Renal cortex interstitium (tissue), 11 donors: Measurements from ENCODE around the gene TTC19. TPM values are rescaled to one million over a fixed set of nuclear protein-coding genes. Genes with fewer than 3 reads are reported as not detected.
"Not testable (repeated sequence)": the region's sequence is repeated elsewhere in the genome, so short reads cannot be mapped to it uniquely, and the experiment has no call there.

Source experiments
- DNase-seq, 11 donors: peaks; one replicate each; pipeline ENCODE4 v3.0.0-alpha.2; 2013; ENCODE audit warnings: low read depth in 9 of 11, low spot score in 4 of 11; ENCODE audit errors: extremely low read depth in 1 of 11
- polyA plus RNA-seq, 3 donors: library from polyadenylated mRNA; unstranded; fragments of 120-200 nt; gene quantifications; one replicate each; pipeline ENCODE4 v1.2.1, GENCODE V29; 2013; ENCODE audit not compliant: insufficient read length in 3 of 3

Gene TTC19
- polyA plus RNA-seq, 3 donors, result 51.1 to 70.3 (median 61.0) TPM

- no peak for DNase-seq
Measured at GRCh38 chr17:15967706-15968399, 31.8 kb upstream of the TTC19 start.

DNA sequence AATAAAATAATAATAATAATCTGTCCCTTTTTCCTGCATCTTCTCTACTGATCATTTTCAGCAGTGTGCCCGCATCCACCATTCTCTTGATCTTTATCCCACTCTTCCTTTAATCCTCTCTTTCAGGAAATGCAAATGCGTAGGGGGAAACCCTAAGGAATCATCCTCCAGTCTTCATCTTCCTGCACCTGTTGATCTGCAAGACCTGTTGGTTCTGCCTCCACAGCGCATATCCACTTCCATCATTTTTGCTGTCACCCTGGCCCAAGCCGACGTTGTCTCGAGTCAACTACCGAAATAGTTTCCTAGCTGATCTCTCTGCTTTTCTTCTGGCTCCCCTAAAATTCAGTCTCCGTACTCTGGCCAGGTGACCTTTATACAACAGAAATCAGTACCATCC is 30.2 kb upstream of the TTC19 start:
- DNase-seq, result no peak

DNA sequence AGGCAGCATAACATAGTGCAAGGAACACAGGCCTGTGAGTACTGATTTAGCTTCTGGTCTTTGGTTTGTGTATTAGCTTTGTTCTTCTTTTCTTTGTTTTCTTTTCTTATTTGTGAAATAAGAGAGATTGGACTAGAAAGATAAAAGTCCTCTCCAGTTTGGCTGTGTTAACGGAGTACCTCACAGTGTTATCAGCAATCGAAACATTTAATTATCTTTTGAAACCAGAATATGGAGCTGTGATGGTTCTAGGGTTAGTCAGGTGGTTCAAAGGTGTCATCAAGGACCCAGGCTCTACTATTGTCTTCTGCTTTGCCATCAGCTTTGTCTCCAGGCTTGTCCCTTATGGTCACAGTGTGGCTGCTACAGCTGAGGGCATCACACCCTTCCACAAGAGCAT is 29.1 kb upstream of the TTC19 start:
- no peak for DNase-seq

GRCh38 chr17:15971098-15971678 is 28.4 kb upstream of the TTC19 start:
- no peak for DNase-seq

- no peak for DNase-seq
Measured at GRCh38 chr17:15971882-15972281, 27.7 kb upstream of the TTC19 start.

DNA sequence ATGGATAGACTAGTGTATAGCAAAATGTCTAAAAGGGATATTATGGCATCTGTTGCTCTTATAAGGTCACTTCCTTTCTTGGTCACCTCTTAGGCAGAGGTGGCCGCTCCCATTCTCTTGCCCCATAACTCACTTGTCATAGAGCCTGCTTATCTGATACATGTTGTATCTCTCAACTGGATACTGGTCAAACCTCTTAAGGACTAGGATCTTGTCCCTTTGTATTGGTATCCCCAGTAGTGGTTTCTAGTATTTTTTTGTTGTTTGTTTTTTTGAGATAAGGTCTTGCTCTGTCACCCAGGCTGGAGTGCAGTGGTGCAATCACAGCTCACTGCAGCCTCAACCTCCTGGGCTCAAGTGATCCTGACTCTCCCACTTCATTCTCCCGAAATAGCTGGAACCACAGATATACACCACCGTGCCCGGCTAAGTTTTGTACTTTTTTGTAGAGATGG is 27.1 kb upstream of the TTC19 start:
- no peak for DNase-seq

- no peak for DNase-seq
Measured at GRCh38 chr17:15973016-15973415, 26.6 kb upstream of the TTC19 start.

- DNase-seq, result no peak
Measured at GRCh38 chr17:15973834-15974233, 25.8 kb upstream of the TTC19 start.

GRCh38 chr17:15977894-15978293 is 21.7 kb upstream of the TTC19 start:
- DNase-seq, result no peak

GRCh38 chr17:15978606-15979005 is 21.0 kb upstream of the TTC19 start:
- DNase-seq, result no peak

GRCh38 chr17:15979013-15979412 is 20.6 kb upstream of the TTC19 start:
- not testable (repeated sequence) for DNase-seq

DNA sequence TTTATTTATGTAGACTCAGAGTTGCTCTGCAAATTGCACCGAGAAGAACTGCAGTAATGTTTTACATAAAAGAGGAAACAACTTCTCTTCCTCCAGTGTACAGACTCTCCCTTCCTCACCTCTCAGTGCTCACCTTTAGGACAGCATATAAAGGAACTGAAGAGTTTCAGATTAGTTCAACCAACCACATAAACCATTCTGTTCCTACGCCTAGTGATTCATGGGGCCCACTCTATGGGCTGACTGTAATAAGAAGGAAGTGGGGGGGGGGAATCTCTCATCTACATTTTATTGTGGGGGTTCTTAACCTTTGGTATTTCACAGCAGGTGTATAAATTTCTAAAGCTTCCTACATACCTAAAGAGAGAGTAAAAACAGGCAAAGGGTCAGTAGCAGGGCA is 18.4 kb upstream of the TTC19 start:
- DNase-seq, result no peak

DNA sequence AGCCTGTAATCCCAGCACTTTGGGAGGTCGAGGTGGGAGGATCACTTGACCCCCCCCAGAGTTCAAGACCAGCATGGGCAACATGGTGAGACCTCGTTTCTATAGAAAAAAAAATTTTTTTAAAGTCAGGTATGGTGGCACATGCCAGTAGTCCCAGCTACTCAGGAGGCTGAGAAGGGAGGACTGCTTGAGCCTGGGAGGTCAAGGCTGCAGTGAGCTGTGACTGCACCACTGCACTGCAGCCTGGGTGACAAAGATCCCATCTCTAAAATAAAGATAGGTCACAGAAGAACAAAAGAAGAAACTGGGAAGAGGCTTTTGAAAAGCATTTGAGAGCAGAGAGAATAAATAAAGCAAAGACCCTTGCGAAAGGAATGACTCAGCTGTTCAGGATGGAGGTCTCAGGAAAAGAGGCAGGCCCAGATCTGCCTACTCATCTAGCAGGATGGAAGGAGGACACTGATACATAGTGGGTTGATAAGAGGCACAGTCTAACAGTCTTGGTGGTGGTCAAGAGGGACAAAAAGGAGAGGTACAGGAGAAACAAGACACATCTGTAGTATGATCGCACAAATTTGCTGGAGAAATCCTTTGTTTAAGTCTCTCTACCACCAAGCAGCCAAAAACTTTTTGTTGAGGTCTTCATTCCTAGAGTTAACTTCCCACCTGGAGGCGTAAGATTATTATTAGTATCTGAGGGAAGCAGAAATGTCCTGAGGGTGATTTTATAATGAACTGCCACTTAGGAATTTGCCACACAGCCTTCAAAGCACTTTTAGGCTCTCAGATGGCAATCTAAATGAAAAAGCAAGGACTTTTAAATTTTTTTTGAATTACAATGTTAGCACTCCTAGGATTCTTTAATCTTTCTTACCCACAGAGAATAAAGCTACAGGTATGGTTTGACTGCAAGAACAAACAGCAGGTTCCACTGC is 17.7 kb upstream of the TTC19 start:
- DNase-seq, result no peak

GRCh38 chr17:15996322-15996721 is 3.3 kb upstream of the TTC19 start:
- DNase-seq, result no peak

DNA sequence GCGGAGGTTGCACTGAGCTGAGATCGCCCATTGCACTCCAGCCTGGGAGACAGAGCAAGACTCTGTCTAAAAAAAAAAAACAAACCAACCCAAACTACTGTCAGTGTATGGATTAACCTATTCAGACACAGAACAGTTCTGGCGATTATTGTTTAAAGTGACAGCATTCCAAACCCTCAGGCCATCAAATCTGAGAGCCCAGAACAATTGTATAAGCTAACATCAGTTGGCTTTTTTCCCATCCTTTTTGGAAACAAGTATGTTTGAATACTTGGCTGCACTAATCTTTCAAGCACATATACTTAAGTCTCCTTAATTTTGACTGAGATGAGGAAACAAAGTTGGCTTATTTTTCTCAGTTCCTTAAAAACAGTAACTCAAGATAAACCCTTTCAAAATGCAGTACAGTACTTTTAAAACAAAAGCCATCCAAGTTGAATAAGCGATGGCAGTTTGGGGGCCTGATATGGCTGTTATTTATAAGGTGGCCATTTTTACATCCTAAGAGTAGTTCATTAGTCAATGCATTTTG is 1.5 kb upstream of the TTC19 start:
- DNase-seq, result no peak

DNA sequence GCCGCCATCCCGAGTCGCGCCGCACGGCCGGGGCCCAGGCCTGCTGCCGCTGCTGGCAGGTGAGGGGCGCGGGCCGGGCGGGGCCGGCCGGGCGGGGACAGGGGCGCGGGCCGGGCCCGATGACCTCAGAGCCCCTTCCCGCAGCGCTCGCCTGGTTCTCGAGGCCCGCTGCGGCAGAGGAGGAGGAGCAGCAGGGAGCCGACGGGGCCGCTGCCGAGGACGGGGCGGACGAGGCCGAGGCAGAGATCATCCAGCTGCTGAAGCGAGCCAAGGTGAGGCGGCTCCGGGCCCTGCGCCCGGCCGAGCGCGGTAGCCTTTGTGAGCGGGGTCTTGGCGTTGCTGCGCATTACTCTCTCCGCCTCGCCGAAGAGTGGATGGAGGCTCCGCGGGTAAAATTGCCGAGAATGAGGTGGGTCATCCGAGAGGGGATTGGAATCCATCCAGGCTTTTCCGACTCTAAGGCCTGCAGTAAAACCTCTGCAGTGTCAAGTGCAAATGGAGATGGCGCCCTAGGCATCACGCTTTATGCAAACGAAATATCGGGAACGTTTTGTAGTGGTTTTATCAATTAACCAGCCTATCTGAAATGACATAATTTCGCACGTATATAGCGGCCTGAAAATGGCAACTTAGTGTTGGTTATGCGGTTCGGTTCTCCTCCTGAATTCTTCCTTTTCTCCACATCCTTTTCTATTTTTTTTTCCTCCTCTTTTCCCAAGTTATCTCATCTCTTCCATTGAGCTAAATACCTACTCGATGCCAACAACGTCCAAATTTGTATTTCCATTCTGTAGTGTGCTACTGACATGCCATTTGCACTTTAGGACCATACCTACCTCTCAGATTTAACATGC is 577 bp downstream of the TTC19 start:
- DNase-seq, result peak in 7 of 11 donors; percentile 7 to 45 (median 28)

DNA sequence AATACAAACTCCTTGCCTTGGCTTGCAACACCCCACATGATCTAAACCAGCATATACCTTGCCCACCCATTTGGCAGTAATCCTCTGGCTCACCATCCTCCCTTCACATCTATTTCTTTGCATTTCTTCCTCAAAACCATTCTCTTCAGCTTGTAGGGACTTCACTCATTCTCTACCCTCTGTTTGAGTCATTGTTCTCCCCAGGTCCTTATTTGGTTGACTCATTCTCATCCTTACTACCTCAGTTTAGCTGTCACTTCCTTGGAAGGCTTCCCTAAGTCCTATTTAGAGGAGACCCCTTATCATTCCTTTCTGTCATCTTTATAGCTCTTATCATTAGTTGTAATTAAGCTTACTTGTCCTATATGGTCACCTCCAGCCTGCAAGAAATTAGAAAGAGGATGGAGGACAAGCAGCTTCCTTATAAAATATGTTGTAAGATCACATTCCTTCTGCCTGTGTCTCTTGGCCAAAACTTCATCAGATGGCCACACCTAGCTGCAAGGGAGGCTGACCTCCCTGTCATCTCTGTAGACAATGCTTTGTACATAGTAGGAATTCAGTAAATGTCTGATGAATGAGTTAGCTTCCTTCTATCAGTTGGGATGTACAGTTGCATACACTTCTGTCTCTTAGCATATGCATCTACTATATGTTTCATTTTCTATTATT is 1.7 kb downstream of the TTC19 start:
- DNase-seq, result no peak

DNA sequence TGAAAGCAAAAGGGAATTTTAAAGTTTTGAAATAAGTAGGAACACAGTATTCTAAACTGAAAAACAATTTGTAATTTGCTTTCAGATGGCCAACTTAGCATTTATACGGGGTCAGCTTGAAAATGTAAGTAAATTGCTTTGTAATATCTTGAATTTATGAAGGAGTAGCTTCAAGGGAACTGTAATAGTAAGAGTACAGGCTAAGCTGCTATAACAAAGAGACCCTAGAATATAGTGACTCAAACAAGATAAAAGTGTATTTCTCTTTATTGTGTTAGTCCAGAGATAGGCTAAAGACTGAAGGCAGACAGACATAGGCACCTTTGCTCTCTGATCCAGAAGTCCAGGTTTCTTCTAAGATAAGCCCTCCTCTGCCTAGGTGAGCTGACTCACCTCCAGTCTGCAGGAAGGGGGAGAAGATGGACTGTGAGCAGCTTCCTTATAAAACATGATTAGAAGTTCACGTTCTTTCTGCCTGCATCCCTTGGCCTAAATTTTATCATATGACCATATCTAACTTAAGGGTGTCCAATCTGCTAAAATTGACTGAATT is 3.2 kb downstream of the TTC19 start:
- DNase-seq, result no peak
